HG03103 (cell line): ENCODE measurements around the gene TRIP4.
"Not testable (repeated sequence)": the region's sequence is repeated elsewhere in the genome, so short reads cannot be mapped to it uniquely, and the experiment has no call there.

Source experiments
- ATAC-seq: cut with Tn5 transposase; IDR thresholded peaks from one replicate; pipeline ENCODE4 v1.9.1; 2021; ENCODE audit warnings: low read depth; ENCODE audit not compliant: unreplicated experiment

Gene TRIP4

GRCh38 chr15:64476550-64476949 lies 88.9 kb downstream of the TRIP4 start:
- ATAC-seq: no peak

- ATAC-seq: no peak
Observed at GRCh38 chr15:64478863-64479262, 91.2 kb downstream of the TRIP4 start.

- ATAC-seq: no peak
Observed at GRCh38 chr15:64480891-64481290, 93.3 kb downstream of the TRIP4 start.

- no peak for ATAC-seq
Observed at GRCh38 chr15:64483749-64484148, 96.1 kb downstream of the TRIP4 start.

GRCh38 chr15:64485796-64486195 lies 98.2 kb downstream of the TRIP4 start:
- no peak for ATAC-seq

DNA sequence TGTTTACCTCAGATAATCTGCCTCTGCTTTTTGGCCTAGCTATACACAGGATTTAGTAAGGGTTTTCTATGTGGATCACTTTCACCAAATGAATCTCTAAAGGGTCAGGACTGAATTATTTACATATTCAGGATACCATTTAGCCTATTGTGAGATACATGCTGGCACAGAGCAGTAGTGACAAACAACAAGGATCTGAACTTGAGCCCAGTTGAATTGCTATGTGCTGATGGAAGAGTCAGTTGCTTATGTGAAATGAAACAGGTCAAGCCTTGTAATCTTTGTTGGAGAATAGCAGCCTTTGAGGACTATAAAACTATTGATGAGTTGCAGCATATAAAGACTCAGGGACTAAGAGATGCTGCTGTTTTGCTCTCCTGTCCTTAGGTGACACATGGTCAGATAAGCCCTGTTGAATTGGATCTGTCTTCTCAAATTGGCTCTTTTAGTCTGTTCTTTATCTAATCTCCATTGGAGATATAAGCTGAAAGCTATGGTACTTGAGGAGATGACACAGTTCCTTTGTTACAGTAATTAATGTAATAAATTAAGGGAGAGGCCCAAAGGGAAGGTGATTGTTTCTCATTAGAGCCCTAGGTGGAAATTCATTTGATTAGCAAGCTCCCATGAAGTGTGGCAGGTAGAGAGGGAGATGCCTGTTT lies 103.1 kb downstream of the TRIP4 start:
- no peak for ATAC-seq

GRCh38 chr15:64493641-64494040 lies 106.0 kb downstream of the TRIP4 start:
- ATAC-seq: no peak

DNA sequence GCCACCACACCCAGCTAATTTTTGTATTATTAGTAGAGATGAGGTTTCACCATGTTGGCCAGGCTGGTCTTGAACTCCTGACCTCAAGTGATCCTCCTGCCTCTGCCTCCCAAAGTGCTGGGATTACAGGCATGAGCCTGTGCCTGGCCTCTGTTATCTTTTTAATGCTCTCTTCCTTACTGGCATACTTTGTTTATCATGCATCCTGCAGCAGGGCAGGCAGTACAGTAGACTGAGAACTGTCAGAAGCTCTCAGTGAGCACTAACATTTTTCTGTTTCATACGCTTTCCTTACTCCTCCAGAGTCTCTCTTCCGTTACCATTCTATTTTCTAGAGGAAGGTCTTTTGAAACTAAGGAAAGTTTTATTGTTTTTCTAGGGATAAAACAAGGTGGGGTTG lies 108.3 kb downstream of the TRIP4 start:
- ATAC-seq: not testable (repeated sequence)

GRCh38 chr15:64500695-64501395 lies 113.2 kb downstream of the TRIP4 start:
- ATAC-seq: no peak

- ATAC-seq: no peak
Observed at GRCh38 chr15:64501396-64501715, 113.7 kb downstream of the TRIP4 start.

DNA sequence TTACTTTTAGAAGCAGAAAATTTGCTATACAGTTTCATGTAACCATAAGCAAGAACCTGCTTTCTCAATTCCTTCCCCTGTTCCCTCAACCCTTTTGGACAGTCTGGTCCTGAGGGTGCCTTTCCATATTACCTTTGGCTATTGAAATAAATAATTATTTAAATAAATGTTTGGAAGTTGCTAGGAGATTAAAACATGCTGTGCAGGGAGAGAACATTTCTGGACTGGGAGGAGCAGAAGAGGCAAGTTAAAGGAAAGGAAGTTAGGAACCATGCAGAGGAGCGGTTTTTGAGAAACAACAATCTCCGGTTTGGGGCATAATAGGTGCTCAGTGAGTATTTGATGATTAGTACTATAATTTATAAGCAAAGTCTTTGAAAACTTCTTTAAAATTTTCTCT lies 114.5 kb downstream of the TRIP4 start:
- no peak for ATAC-seq

GRCh38 chr15:64502551-64502950 lies 114.9 kb downstream of the TRIP4 start:
- no peak for ATAC-seq

DNA sequence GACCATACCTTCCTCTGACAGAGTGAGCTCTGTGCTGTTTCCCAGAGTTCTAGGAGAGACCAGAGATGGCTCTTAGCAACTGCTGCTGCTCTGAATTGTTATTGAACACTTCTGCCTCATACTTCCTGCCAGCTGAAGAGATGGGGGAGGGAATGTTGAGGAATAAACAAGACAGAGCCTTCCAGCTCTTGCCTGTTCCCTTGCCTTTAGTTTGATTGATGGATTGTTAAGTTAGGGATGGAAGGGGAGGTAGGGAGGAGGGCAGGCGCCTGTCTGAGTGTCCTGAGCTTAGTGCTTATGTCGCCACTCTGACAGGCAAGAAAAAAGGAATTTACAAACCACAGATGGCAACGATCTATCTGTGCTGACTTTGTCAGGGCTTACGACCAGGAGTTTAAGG lies 115.6 kb downstream of the TRIP4 start:
- ATAC-seq: no peak

- no peak for ATAC-seq
Observed at GRCh38 chr15:64503640-64504039, 116.0 kb downstream of the TRIP4 start.
